Astrocyte (in vitro differentiated cells and primary cell): ENCODE data around the gene SLC17A3.

Experiments used
- EZH2 ChIP-seq: IDR thresholded peaks from 2 replicates; pipeline ENCODE4 v1.6.1; 2012; ENCODE audit warnings: mild to moderate bottlenecking, low read length, inconsistent platforms; ENCODE audit not compliant: insufficient read depth
- TF ChIP-seq, protein P1 (sequence below): IDR thresholded peaks from 2 replicates; pipeline ENCODE4 v1.5.1; 2011; ENCODE audit warnings: low read depth, mild to moderate bottlenecking, inconsistent platforms, low read length, moderate library complexity; ENCODE audit not compliant: insufficient read depth

DNA sequence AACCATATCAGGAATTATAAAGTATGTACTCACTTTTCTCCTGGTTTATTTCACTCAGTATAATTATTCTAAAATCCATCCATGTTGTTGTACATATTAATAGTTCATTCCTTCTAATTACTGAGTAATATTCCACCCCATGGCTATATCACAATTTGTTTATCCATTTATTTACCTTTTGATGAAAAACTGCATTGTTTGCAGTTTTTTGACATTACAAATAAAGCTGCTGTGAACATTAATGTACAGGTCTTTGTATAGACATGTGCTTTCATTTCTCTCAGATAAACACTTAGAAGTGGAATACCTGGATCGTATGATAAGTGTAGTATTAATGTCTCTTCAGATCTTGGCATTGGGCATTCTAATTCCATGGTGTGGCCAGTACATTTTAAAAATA lies 4.2 kb downstream of the SLC17A3 start:
- no peak for TF ChIP-seq EZH2
- TF ChIP-seq, protein P1, sequence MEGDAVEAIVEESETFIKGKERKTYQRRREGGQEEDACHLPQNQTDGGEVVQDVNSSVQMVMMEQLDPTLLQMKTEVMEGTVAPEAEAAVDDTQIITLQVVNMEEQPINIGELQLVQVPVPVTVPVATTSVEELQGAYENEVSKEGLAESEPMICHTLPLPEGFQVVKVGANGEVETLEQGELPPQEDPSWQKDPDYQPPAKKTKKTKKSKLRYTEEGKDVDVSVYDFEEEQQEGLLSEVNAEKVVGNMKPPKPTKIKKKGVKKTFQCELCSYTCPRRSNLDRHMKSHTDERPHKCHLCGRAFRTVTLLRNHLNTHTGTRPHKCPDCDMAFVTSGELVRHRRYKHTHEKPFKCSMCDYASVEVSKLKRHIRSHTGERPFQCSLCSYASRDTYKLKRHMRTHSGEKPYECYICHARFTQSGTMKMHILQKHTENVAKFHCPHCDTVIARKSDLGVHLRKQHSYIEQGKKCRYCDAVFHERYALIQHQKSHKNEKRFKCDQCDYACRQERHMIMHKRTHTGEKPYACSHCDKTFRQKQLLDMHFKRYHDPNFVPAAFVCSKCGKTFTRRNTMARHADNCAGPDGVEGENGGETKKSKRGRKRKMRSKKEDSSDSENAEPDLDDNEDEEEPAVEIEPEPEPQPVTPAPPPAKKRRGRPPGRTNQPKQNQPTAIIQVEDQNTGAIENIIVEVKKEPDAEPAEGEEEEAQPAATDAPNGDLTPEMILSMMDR, result no peak
